ENCODE results near the gene CEBPA.

The CEBPA gene

DNA sequence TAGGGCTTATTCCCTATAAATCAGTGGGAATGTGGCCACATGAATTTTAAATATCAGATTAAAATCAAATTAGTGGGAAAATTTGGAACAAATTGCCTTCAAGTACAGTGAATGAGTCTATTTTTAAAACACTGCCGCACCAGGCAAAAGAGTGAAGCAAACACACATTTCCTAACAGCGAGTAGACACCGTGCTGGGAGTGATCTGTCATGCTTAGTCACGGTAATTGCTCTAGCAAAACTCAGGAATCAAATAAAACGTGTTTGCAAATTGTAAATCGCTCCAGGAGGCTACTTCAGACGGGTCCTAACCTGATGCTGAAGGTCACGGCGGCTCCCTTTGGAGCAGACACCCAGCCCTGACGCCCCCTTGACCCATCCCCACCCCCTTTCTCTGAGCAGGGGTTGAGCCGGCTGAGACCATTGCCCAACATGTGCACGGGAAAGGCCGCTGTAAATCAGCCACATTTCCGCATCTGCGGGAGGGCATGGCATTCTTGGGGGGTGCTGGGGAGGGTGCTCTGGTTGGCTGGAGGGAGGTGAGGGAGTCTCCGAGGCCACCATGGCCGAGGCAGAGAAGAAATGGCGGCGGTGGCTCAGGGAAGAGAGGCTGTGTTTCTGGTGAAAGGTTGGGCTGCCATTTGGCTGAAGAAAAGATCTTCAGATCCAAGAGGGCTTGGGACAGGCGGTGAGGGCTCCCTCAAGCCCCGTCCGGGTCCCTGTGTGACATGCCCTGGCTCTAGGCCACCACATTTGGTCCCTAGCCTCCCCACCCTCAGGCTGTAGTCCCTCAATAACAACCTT is 8.9 kb downstream of the CEBPA start:
- peaks cover 2% of the 10 kb centered on the region for H3K9me3 ChIP-seq (ENCODE audit: insufficient read depth, low read length, severe bottlenecking)
- no peak overlapping the region for H3K4me2 ChIP-seq (ENCODE audit: insufficient read depth, low read length)
- DNase-seq (no peak), ATAC-seq (ENCODE audit: insufficient read depth, low read depth) (no peak)
- no peaks in the 10 kb centered on the region for H3K4me1 ChIP-seq (ENCODE audit: insufficient read depth, low read length)
- H3K4me3 ChIP-seq (ENCODE audit: low read depth in 1 of 2, low read length in 2 of 2): no peak overlapping the region
- H2AFZ ChIP-seq (ENCODE audit: low read depth, low read length): no peak overlapping the region
- no peaks in the 10 kb centered on the region for H4K20me1 ChIP-seq (ENCODE audit: insufficient read depth, low read length)
- H3K9ac ChIP-seq (ENCODE audit: low read depth, low read length): no peak overlapping the region
- no peaks in the 10 kb centered on the region for H3K79me2 ChIP-seq (ENCODE audit: insufficient read depth, low read length)
- H3K27ac ChIP-seq (ENCODE audit: low read length): no peak overlapping the region
- no peaks in the 10 kb centered on the region for H3K36me3 ChIP-seq (ENCODE audit: insufficient read depth, low read length)
- TF ChIP-seq, protein P1, sequence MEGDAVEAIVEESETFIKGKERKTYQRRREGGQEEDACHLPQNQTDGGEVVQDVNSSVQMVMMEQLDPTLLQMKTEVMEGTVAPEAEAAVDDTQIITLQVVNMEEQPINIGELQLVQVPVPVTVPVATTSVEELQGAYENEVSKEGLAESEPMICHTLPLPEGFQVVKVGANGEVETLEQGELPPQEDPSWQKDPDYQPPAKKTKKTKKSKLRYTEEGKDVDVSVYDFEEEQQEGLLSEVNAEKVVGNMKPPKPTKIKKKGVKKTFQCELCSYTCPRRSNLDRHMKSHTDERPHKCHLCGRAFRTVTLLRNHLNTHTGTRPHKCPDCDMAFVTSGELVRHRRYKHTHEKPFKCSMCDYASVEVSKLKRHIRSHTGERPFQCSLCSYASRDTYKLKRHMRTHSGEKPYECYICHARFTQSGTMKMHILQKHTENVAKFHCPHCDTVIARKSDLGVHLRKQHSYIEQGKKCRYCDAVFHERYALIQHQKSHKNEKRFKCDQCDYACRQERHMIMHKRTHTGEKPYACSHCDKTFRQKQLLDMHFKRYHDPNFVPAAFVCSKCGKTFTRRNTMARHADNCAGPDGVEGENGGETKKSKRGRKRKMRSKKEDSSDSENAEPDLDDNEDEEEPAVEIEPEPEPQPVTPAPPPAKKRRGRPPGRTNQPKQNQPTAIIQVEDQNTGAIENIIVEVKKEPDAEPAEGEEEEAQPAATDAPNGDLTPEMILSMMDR (IDR thresholded peaks at IDR 0.05; ENCODE audit: borderline replicate concordance, extremely low read depth, low read length, poor library complexity, severe bottlenecking): no peak
- TF ChIP-seq EZH2 (IDR thresholded peaks at IDR 0.05; ENCODE audit: borderline replicate concordance, low read depth, low read length, severe bottlenecking): no peak
- H3K27me3 ChIP-seq (ENCODE audit: insufficient read depth, low read length, poor library complexity): peaks cover 3% of the 10 kb centered on the region

DNA sequence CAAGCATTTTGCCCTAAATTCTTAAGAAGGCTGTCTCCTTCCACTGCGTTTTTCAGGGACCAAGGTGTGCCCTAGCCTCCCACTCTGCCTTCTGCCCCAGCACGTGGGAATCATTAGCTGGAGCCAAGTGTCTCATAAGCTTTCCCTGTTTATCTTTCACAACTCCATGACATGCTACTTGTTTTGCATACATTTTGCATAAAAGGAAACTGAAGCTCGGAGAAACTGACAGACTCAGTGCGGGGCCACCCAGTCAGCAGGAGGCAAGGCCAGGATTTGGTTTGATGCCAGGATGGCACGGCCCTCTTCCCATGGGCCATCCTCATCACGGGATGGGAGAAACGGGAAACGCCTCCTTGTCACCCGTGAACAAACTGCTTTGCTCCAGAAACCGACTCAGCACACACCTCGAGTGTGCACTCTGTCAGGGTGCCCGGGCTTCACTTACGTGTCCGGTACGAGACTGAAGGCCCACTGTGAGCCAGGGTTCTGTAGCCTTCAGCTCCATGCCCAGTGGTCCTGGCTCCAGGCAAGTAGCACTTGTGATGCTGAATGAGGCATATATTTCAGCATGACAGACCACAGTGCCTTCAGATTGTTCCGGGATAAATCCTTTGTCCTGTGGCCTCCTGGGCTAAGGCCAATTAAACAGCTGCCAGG is 9.6 kb downstream of the CEBPA start:
- H3K9ac ChIP-seq (ENCODE audit: low read depth, low read length): no peak overlapping the region
- DNase-seq (no peak), ATAC-seq (ENCODE audit: insufficient read depth, low read depth) (no peak)
- H3K4me1 ChIP-seq (ENCODE audit: insufficient read depth, low read length): no peaks in the 10 kb centered on the region
- H4K20me1 ChIP-seq (ENCODE audit: insufficient read depth, low read length): no peaks in the 10 kb centered on the region
- H3K79me2 ChIP-seq (ENCODE audit: insufficient read depth, low read length): no peaks in the 10 kb centered on the region
- no peak overlapping the region for H3K27ac ChIP-seq (ENCODE audit: low read length)
- H3K4me3 ChIP-seq (ENCODE audit: low read depth in 1 of 2, low read length in 2 of 2): no peak overlapping the region
- peaks cover 4% of the 10 kb centered on the region for H3K9me3 ChIP-seq (ENCODE audit: insufficient read depth, low read length, severe bottlenecking)
- H3K27me3 ChIP-seq (ENCODE audit: insufficient read depth, low read length, poor library complexity): peaks cover 3% of the 10 kb centered on the region
- H2AFZ ChIP-seq (ENCODE audit: low read depth, low read length): no peak overlapping the region
- no peaks in the 10 kb centered on the region for H3K36me3 ChIP-seq (ENCODE audit: insufficient read depth, low read length)
- no peak for TF ChIP-seq EZH2 (IDR thresholded peaks at IDR 0.05; ENCODE audit: borderline replicate concordance, low read depth, low read length, severe bottlenecking)
- TF ChIP-seq, protein P1 (IDR thresholded peaks at IDR 0.05; ENCODE audit: borderline replicate concordance, extremely low read depth, low read length, poor library complexity, severe bottlenecking): no peak
- H3K4me2 ChIP-seq (ENCODE audit: insufficient read depth, low read length): no peak overlapping the region

DNA sequence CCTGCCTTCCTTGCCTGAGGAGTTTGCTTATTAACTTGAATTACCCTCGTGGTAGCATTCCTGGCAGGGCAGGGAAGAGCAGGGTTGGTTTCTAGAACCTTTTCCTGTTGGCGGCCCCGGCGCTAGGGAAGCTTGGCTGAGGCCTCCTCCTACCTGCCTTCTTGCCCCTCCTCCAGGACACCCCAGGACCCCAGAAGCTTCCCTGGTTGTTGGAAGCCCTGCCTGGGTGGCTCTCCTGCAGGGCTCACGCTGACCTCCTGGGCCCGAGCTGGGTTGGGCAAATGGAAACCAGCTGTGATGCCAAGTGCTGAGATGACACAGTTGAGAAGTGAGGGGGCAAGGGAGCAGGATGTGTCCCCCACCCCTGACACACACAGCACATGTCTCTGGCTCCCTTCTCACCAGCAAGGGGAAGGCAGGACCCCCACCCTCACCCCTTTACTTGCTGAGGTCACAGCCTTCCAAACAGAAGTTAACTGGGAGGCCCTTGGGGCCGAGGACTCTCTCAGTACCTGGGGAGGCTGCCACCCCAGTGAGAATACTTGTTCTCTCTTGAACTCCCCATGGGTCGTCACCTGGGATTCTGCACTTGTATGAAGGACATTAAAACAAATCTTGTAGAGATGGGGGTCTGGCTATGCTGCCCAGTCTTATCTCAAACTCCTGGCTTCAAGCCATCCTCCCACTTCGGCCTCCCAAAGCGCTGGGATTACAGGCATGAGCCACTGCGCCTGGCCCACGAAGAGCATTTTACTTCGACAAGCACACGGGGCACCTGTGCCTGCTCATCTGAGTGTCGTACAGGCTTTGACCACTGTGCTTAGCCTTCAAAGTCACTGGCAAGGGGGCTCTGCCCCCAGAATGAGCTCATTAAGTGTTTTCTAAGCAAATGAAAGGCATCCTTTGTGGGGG is 10.5 kb downstream of the CEBPA start:
- DNase-seq (no peak), ATAC-seq (ENCODE audit: insufficient read depth, low read depth) (no peak)
- no peak overlapping the region for H2AFZ ChIP-seq (ENCODE audit: low read depth, low read length)
- no peaks in the 10 kb centered on the region for H3K4me1 ChIP-seq (ENCODE audit: insufficient read depth, low read length)
- H4K20me1 ChIP-seq (ENCODE audit: insufficient read depth, low read length): no peaks in the 10 kb centered on the region
- no peak overlapping the region for H3K9ac ChIP-seq (ENCODE audit: low read depth, low read length)
- TF ChIP-seq, protein P1 (IDR thresholded peaks at IDR 0.05; ENCODE audit: borderline replicate concordance, extremely low read depth, low read length, poor library complexity, severe bottlenecking): no peak
- TF ChIP-seq EZH2 (IDR thresholded peaks at IDR 0.05; ENCODE audit: borderline replicate concordance, low read depth, low read length, severe bottlenecking): no peak
- no peak overlapping the region for H3K27ac ChIP-seq (ENCODE audit: low read length)
- no peaks in the 10 kb centered on the region for H3K36me3 ChIP-seq (ENCODE audit: insufficient read depth, low read length)
- H3K9me3 ChIP-seq (ENCODE audit: insufficient read depth, low read length, severe bottlenecking): peaks cover 4% of the 10 kb centered on the region
- no peak overlapping the region for H3K4me3 ChIP-seq (ENCODE audit: low read depth in 1 of 2, low read length in 2 of 2)
- no peaks in the 10 kb centered on the region for H3K79me2 ChIP-seq (ENCODE audit: insufficient read depth, low read length)
- H3K4me2 ChIP-seq (ENCODE audit: insufficient read depth, low read length): no peak overlapping the region
- H3K27me3 ChIP-seq (ENCODE audit: insufficient read depth, low read length, poor library complexity): peaks cover 3% of the 10 kb centered on the region
